ENCODE results near the gene FOXI3. TPM values are rescaled to one million over a fixed set of nuclear protein-coding genes. Genes with fewer than 3 reads are reported as not detected.

Gene FOXI3
- polyA plus RNA-seq, 1 experiment: not detected

DNA sequence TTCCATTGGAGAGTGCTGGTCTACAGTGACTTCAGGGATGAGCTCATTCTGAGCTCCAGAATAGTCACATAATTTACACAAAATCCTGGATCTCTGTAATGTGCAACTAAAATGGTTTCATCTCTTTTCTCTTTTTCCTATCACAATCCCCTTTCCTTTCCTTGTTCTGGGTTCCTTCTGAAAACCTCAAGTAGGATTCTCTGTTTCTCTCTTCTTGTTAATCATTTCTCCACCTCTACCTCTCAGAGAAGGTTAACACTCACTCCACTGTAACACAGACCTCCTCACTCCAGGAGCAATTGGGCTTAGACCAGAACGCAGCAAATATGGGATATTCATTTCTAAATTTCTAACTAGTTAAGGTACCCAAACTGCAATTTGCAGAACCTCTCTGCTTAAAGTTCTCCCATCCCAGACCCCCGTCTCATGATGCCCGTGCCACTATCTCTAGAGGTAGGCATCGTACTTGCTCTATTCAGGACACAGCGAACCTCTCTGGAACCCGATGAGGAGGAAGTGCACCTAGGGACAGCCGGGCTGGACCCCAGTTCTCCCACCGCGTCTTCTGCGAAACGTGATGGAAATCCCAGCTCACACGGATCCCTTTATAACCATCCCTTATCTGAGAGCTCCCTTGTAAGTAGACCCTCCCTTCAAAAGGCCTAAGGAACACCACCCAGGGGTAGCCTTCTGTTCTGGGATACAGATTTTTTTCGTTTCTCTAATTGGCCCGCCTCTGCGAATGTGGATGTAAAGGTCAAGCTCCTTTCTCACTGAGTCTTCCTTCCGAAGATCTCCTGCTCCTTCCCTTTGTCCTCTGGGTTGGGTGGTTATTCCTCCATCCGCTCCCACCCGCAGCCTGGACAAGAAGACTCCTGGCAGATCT lies 1.3 kb downstream of the FOXI3 start:
- Histone ChIP-seq H3K4me3 (ENCODE audit: low read depth, low read length) (no peak overlapping the region), H3K27me3 (ENCODE audit: control insufficient read depth, insufficient read depth, low read length) (peaks cover 27% of the 10 kb centered on the region), H3K36me3 (ENCODE audit: control insufficient read depth, insufficient read depth, low read length) (no peaks in the 10 kb centered on the region)
- POLR2A ChIA-PET: no interaction called here
- TF ChIP-seq, protein P1, sequence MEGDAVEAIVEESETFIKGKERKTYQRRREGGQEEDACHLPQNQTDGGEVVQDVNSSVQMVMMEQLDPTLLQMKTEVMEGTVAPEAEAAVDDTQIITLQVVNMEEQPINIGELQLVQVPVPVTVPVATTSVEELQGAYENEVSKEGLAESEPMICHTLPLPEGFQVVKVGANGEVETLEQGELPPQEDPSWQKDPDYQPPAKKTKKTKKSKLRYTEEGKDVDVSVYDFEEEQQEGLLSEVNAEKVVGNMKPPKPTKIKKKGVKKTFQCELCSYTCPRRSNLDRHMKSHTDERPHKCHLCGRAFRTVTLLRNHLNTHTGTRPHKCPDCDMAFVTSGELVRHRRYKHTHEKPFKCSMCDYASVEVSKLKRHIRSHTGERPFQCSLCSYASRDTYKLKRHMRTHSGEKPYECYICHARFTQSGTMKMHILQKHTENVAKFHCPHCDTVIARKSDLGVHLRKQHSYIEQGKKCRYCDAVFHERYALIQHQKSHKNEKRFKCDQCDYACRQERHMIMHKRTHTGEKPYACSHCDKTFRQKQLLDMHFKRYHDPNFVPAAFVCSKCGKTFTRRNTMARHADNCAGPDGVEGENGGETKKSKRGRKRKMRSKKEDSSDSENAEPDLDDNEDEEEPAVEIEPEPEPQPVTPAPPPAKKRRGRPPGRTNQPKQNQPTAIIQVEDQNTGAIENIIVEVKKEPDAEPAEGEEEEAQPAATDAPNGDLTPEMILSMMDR (IDR thresholded peaks at IDR 0.05; ENCODE audit: insufficient read depth, low read depth, low read length): no peak
- CTCF ChIA-PET: no interaction called here
- DNase-seq (ENCODE audit: low read depth): no peak

DNA sequence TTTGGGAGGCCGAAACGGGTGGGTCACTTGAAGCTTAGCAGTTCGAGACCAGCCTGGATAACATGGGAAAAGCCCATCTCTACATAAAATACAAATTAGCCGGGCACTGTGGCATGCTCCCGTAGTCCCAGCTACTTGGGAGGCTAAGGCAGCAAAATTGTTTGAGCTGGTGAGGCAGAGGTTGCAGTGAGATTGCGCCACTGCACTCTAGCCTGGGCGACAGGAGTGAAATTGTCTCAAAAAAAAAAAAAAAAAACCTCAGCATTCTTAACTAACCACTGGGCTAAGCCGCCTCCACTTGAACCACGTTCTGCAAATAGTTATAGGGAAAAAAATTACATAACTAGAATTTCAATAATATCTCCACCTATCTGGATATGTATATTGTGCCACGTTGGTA lies 2.3 kb downstream of the FOXI3 start:
- no peak overlapping the region for H3K4me3 ChIP-seq (ENCODE audit: low read depth, low read length)
- TF ChIP-seq, protein P1 (IDR thresholded peaks at IDR 0.05; ENCODE audit: insufficient read depth, low read depth, low read length): no peak
- DNase-seq (ENCODE audit: low read depth): no peak
- no peaks in the 10 kb centered on the region for H3K36me3 ChIP-seq (ENCODE audit: control insufficient read depth, insufficient read depth, low read length)
- CTCF ChIA-PET: no interaction called here
- POLR2A ChIA-PET: no interaction called here
- H3K27me3 ChIP-seq (ENCODE audit: control insufficient read depth, insufficient read depth, low read length): peaks cover 27% of the 10 kb centered on the region

DNA sequence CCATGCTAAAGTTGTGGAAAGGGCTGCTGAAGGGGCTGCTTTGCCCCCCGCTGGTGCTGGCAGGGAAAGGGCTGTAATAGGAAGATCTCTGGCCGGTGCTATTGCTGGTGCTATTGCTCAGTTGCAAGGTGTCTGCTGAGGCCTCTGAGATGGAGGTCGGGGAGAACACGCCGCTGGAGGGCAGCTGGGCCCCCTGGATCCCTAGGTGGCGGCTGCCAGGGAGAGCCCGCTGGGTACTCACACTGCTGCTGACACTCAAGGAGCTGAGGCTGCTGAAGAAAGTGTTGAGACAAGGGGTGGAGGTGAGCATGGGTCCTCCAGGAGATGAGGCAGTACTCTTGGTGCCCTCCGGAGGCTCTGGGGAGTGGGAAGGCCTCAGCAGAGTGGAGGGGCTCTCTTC lies 4.2 kb downstream of the FOXI3 start:
- no peak for DNase-seq (ENCODE audit: low read depth)
- ChIA-PET CTCF (no interaction called here), POLR2A (no interaction called here)
- H3K27me3 ChIP-seq (ENCODE audit: control insufficient read depth, insufficient read depth, low read length): peaks cover 25% of the 10 kb centered on the region
- H3K36me3 ChIP-seq (ENCODE audit: control insufficient read depth, insufficient read depth, low read length): no peaks in the 10 kb centered on the region
- H3K4me3 ChIP-seq (ENCODE audit: low read depth, low read length): no peak overlapping the region
- TF ChIP-seq, protein P1 (IDR thresholded peaks at IDR 0.05; ENCODE audit: insufficient read depth, low read depth, low read length): no peak

- ChIA-PET CTCF (no interaction called here), POLR2A (no interaction called here)
- TF ChIP-seq, protein P1 (IDR thresholded peaks at IDR 0.05; ENCODE audit: insufficient read depth, low read depth, low read length): no peak
- DNase-seq (ENCODE audit: low read depth): no peak
- Histone ChIP-seq H3K27me3 (ENCODE audit: control insufficient read depth, insufficient read depth, low read length) (peaks cover 2% of the 10 kb centered on the region), H3K4me3 (ENCODE audit: low read depth, low read length) (no peak overlapping the region), H3K36me3 (ENCODE audit: control insufficient read depth, insufficient read depth, low read length) (no peaks in the 10 kb centered on the region)
Observed at GRCh38 chr2:88443353-88443938, 9.0 kb downstream of the FOXI3 start.

DNA sequence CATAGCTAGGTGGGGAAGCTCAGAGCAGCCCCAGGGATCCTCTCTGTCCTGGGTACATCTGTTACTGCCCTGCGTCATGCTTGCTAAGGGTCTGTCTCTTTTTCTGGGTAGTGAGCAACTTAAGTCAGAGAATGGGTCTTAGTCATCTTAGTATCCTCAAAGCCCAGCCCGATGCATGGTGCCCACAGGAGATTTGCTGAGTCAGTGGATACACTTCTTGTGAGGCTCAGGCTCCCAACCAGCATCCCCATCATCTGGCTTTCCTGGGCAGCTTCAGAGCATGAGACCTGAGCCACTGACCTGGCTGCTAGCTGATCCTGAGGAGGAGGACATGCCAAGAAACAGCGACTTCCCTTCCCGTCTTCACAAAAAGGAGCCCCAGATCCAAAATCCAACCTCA lies 10.0 kb downstream of the FOXI3 start:
- no peak for DNase-seq (ENCODE audit: low read depth)
- H3K4me3 ChIP-seq (ENCODE audit: low read depth, low read length): no peak overlapping the region
- TF ChIP-seq, protein P1 (IDR thresholded peaks at IDR 0.05; ENCODE audit: insufficient read depth, low read depth, low read length): no peak
- POLR2A ChIA-PET: no interaction called here
- CTCF ChIA-PET: no interaction called here
- no peaks in the 10 kb centered on the region for H3K36me3 ChIP-seq (ENCODE audit: control insufficient read depth, insufficient read depth, low read length)
- H3K27me3 ChIP-seq (ENCODE audit: control insufficient read depth, insufficient read depth, low read length): no peaks in the 10 kb centered on the region; the same call in 1 of the 2 replicates
